ENCODE data around the gene PIGS.

Gene PIGS

GRCh38 chr17:28518578-28518977, 52.7 kb downstream of the PIGS start:
- DNase-seq (ENCODE audit: extremely low read depth, low read depth) = no peak
- TF ChIP-seq, protein P1, sequence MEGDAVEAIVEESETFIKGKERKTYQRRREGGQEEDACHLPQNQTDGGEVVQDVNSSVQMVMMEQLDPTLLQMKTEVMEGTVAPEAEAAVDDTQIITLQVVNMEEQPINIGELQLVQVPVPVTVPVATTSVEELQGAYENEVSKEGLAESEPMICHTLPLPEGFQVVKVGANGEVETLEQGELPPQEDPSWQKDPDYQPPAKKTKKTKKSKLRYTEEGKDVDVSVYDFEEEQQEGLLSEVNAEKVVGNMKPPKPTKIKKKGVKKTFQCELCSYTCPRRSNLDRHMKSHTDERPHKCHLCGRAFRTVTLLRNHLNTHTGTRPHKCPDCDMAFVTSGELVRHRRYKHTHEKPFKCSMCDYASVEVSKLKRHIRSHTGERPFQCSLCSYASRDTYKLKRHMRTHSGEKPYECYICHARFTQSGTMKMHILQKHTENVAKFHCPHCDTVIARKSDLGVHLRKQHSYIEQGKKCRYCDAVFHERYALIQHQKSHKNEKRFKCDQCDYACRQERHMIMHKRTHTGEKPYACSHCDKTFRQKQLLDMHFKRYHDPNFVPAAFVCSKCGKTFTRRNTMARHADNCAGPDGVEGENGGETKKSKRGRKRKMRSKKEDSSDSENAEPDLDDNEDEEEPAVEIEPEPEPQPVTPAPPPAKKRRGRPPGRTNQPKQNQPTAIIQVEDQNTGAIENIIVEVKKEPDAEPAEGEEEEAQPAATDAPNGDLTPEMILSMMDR (IDR thresholded peaks at IDR 0.05; ENCODE audit: low read depth, low read length, missing control alignments) = no peak
- no peak overlapping the region for H3K4me3 ChIP-seq (replicated peaks; ENCODE audit: low read depth, low read length)

DNA sequence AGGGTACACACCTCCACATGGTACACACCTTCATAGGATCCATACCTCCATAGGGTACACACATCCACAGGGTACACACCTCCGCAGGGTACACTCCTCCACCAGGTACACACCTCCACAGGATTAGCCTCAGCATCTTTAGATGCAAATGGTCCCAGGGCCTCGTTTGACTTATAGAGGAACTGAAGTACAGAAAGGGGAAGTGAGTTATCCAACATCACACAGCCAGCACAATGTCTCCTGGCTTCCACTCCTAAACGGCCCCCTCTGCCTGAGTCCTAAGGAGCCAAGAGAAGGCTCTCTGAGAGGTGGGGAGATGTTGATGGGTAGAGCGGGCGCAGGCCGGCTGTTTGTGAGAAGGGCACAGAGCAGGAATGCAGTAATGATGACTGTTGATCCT, 53.2 kb downstream of the PIGS start:
- TF ChIP-seq, protein P1 (IDR thresholded peaks at IDR 0.05; ENCODE audit: low read depth, low read length, missing control alignments) = no peak

GRCh38 chr17:28515518-28515917, 55.8 kb downstream of the PIGS start:
- no peak for DNase-seq (ENCODE audit: extremely low read depth, low read depth)
- TF ChIP-seq, protein P1 (IDR thresholded peaks at IDR 0.05; ENCODE audit: low read depth, low read length, missing control alignments) = no peak

More for the DNA sequence above, 53.2 kb downstream of the PIGS start:
- no peak for DNase-seq (ENCODE audit: extremely low read depth, low read depth)
- no peak overlapping the region for H3K4me3 ChIP-seq (replicated peaks; ENCODE audit: low read depth, low read length)

GRCh38 chr17:28514561-28515002, 56.7 kb downstream of the PIGS start:
- DNase-seq (ENCODE audit: extremely low read depth, low read depth) = no peak
- TF ChIP-seq, protein P1 (IDR thresholded peaks at IDR 0.05; ENCODE audit: low read depth, low read length, missing control alignments) = no peak

More at GRCh38 chr17:28515518-28515917, 55.8 kb downstream of the PIGS start:
- no peak overlapping the region for H3K4me3 ChIP-seq (replicated peaks; ENCODE audit: low read depth, low read length)

GRCh38 chr17:28513476-28513875, 57.8 kb downstream of the PIGS start:
- DNase-seq (ENCODE audit: extremely low read depth, low read depth) = no peak
- H3K4me3 ChIP-seq (replicated peaks; ENCODE audit: low read depth, low read length) = no peak overlapping the region
- TF ChIP-seq, protein P1 (IDR thresholded peaks at IDR 0.05; ENCODE audit: low read depth, low read length, missing control alignments) = no peak

More at GRCh38 chr17:28514561-28515002, 56.7 kb downstream of the PIGS start:
- no peak overlapping the region for H3K4me3 ChIP-seq (replicated peaks; ENCODE audit: low read depth, low read length)

GRCh38 chr17:28511858-28512461, 59.4 kb downstream of the PIGS start:
- DNase-seq (ENCODE audit: extremely low read depth, low read depth) = no peak
- no peak overlapping the region for H3K4me3 ChIP-seq (replicated peaks; ENCODE audit: low read depth, low read length)
- TF ChIP-seq, protein P1 (IDR thresholded peaks at IDR 0.05; ENCODE audit: low read depth, low read length, missing control alignments) = no peak

DNA sequence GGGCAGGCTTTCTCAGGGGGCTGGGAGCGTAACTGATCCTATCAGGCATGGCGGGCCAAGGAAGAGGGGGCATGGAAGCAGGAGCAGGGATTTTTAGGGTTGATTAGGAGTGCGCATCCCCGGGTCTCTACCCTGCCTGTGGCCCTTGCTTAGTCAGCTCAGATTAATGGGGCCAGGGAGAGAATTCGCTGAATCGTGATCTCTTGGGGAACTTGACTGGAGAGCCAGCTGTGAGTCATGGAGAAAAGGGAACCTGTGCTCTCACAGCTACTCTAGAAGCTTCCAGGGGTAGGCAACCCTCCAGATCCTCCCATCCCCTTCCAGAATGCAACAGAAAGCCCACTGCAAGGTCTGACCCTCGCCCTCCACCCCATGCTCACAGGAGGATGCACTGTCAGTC, 61.5 kb downstream of the PIGS start:
- TF ChIP-seq, protein P1 (IDR thresholded peaks at IDR 0.05; ENCODE audit: low read depth, low read length, missing control alignments) = no peak
- no peak for DNase-seq (ENCODE audit: extremely low read depth, low read depth)
- no peak overlapping the region for H3K4me3 ChIP-seq (replicated peaks; ENCODE audit: low read depth, low read length)

All from HFF-Myc (cell line).